Measurements from ENCODE around the gene ZNF76. TPM values are rescaled to one million over a fixed set of nuclear protein-coding genes. Genes with fewer than 3 reads are reported as not detected.

Gene ZNF76
- total RNA-seq, 6 experiments from 2014 or later: 14.4 to 19.8 (median 17.6) TPM

DNA sequence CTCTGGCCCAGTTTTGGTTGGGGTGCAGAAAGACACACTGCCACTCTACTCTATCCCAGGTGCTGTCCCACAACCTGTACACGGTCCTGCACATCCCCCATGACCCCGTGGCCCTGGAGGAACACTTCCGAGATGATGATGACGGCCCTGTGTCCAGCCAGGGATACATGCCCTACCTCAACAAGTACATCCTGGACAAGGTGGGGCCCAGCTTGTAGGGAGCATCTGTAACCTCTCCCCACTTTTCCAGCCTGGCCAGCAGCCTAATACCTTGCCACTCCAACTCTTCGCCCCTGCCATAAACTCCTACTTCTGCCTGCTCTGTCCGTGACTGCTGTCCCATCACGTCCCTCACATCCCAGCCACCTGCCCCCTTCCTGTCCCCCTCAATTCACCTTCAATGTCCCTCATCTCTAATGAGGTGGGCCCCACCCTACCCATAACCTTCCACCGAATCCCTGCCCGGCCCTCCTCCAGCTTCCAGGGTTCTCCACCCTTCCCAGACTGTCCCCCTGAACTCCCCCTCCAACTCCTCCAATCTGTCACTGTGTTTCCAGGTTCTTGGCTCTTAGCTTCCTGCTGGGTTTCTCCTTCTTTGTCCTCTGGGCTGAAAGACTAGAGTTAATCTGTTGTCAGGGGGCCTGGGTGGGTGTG lies 50.2 kb downstream of the ZNF76 start:
- ATAC-seq (peak in 1 of 4 donors; percentile 27), DNase-seq (no peak)
- intact Hi-C loops (cut with DNase I): no loop called here
- Histone ChIP-seq H3K27ac (no peak overlapping the region), H3K4me1 (no peaks in the 10 kb centered on the region), H3K4me3 (no peak overlapping the region), H3K27me3 (no peaks in the 10 kb centered on the region), H3K36me3 (no peaks in the 10 kb centered on the region), H3K9me3 (no peaks in the 10 kb centered on the region)
- no peak for TF ChIP-seq POLR2A (IDR thresholded peaks at IDR 0.05)
- TF ChIP-seq, protein P1, sequence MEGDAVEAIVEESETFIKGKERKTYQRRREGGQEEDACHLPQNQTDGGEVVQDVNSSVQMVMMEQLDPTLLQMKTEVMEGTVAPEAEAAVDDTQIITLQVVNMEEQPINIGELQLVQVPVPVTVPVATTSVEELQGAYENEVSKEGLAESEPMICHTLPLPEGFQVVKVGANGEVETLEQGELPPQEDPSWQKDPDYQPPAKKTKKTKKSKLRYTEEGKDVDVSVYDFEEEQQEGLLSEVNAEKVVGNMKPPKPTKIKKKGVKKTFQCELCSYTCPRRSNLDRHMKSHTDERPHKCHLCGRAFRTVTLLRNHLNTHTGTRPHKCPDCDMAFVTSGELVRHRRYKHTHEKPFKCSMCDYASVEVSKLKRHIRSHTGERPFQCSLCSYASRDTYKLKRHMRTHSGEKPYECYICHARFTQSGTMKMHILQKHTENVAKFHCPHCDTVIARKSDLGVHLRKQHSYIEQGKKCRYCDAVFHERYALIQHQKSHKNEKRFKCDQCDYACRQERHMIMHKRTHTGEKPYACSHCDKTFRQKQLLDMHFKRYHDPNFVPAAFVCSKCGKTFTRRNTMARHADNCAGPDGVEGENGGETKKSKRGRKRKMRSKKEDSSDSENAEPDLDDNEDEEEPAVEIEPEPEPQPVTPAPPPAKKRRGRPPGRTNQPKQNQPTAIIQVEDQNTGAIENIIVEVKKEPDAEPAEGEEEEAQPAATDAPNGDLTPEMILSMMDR (IDR thresholded peaks at IDR 0.05): no peak
- 75% methylated on average over 5 of the region's 9 CpGs for WGBS (ENCODE audit: insufficient coverage, low coverage, low lambda C conversion rate, missing lambda C conversion rate)

DNA sequence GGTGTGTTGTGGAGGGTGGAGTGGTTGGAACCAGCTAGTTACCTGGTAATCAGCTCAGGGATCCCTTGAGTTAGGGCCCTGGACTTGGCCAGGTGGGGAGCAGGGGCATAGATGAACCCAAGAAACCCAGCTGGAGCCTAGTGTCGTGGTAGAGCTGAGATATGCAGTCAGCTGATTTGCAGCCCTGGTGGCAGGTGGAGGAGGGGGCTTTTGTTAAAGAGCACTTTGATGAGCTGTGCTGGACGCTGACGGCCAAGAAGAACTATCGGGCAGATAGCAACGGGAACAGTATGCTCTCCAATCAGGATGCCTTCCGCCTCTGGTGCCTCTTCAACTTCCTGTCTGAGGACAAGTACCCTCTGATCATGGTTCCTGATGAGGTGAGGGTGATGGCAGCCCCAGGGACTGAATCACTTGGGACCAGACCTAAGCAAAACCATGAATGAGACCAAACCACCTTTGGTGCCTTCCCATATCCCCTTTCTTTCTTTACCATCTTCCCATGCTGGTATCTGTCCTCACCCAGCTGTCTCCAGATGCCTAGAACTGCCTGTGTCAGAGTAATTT lies 50.8 kb downstream of the ZNF76 start:
- 100% methylated on average over 1 of the region's 6 CpGs for WGBS (ENCODE audit: insufficient coverage, low coverage, low lambda C conversion rate, missing lambda C conversion rate)
- TF ChIP-seq, protein P1 (IDR thresholded peaks at IDR 0.05): no peak
- TF ChIP-seq POLR2A (IDR thresholded peaks at IDR 0.05): no peak
- H3K27ac ChIP-seq: no peak overlapping the region

DNA sequence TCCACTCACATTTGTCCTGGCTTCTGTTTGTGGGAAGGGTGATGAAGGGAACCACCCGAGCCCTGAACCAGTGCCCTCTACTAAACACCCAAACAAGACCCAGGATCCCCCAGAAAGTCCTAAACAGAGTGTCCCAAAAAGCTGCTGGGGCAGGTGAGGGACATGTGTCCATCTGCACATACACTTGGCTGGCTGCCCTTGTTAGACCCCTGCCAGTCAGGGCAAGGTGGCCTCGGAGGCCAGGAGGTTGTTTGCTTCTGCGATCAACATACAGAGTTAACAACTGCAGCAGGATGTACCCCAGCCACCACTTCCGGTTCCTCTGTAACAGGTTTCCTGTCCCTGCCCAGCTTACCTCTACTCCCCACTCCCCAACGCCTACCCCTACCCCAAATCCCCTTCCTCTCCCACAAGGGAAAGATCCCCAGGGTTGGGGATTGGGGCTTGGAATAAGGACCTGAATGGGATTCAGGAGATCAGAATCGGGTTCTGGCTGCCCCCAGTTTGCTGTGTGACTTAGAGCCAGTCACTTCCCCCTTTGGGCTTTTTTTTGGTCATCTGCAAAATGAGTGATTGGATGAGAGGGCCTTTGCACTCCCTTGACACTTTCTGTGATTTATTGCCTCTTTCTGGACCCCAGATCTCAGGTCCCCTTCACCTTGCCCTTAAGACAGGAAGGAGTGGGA lies 52.0 kb downstream of the ZNF76 start:
- no peaks in the 10 kb centered on the region for H3K36me3 ChIP-seq
- peak overlapping the region in 1 of 3 donors; percentile 33 for H3K27ac ChIP-seq
- TF ChIP-seq, protein P1 (IDR thresholded peaks at IDR 0.05): no peak
- TF ChIP-seq POLR2A (IDR thresholded peaks at IDR 0.05): no peak
- peak in 2 of 4 donors; percentile 30 to 39 for ATAC-seq
- no peak overlapping the region for H3K4me3 ChIP-seq
- no peak for DNase-seq
- intact Hi-C loops (cut with DNase I): no loop called here
- H3K9me3 ChIP-seq: no peaks in the 10 kb centered on the region
- 54% methylated on average over 3 of the region's 6 CpGs for WGBS (ENCODE audit: insufficient coverage, low coverage, low lambda C conversion rate, missing lambda C conversion rate)
- H3K27me3 ChIP-seq: no peaks in the 10 kb centered on the region
- H3K4me1 ChIP-seq: no peaks in the 10 kb centered on the region

More for the DNA sequence above, 50.8 kb downstream of the ZNF76 start:
- DNase-seq (no peak), ATAC-seq (peak; percentile 14 to 32 (median 18))
- intact Hi-C loops (cut with DNase I): no loop called here
- H3K9me3 ChIP-seq: no peaks in the 10 kb centered on the region
- no peaks in the 10 kb centered on the region for H3K4me1 ChIP-seq
- no peaks in the 10 kb centered on the region for H3K36me3 ChIP-seq
- no peaks in the 10 kb centered on the region for H3K27me3 ChIP-seq
- H3K4me3 ChIP-seq: no peak overlapping the region

DNA sequence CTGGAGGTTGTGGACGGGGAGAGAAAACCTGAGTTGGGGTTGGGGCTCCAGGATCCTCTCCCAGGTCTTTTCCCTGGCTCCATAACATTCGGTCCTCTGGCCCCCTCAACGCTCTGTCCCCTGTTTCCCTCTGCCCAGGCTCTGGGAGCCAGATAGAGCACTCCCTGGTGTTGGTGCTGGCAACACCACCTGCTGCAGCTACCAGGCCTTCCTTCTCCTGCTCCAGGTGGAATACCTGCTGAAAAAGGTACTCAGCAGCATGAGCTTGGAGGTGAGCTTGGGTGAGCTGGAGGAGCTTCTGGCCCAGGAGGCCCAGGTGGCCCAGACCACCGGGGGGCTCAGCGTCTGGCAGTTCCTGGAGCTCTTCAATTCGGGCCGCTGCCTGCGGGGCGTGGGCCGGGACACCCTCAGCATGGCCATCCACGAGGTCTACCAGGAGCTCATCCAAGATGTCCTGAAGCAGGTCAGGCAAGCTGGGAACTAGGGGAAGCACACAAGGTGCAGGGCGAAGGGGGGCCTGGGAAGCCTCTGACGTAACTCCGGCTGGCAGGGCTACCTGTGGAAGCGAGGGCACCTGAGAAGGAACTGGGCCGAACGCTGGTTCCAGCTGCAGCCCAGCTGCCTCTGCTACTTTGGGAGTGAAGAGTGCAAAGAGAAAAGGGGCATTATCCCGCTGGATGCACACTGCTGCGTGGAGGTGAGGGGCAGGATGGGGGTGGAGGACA lies 52.7 kb downstream of the ZNF76 start:
- no peaks in the 10 kb centered on the region for H3K9me3 ChIP-seq
- no peak for TF ChIP-seq POLR2A (IDR thresholded peaks at IDR 0.05)
- TF ChIP-seq, protein P1 (IDR thresholded peaks at IDR 0.05): no peak
- no peak overlapping the region for H3K4me3 ChIP-seq
- H3K27ac ChIP-seq: peak overlapping the region in 1 of 3 donors; percentile 33
- no peaks in the 10 kb centered on the region for H3K27me3 ChIP-seq
- no peaks in the 10 kb centered on the region for H3K4me1 ChIP-seq
- H3K36me3 ChIP-seq: no peaks in the 10 kb centered on the region
- 65% methylated on average over 4 of the region's 19 CpGs for WGBS (ENCODE audit: insufficient coverage, low coverage, low lambda C conversion rate, missing lambda C conversion rate)
- intact Hi-C loops (cut with DNase I): no loop called here
- no peak for ATAC-seq
- no peak for DNase-seq
